ENCODE measurements around the gene GRK1.
A peak's percentile ranks its signal among the peaks of the same experiment; 100 is the strongest.
"Not testable (repeated sequence)": the region's sequence is repeated elsewhere in the genome, so short reads cannot be mapped to it uniquely, and the experiment has no call there.

Gene GRK1

GRCh38 chr13:113745500-113746142, 78.6 kb downstream of the GRK1 start:
- not testable (repeated sequence) for DNase-seq

- DNase-seq: no peak
Measured at GRCh38 chr13:113746143-113746525, 79.1 kb downstream of the GRK1 start.

- DNase-seq: no peak
Measured at GRCh38 chr13:113746671-113747070, 79.7 kb downstream of the GRK1 start.

- DNase-seq: no peak
Measured at GRCh38 chr13:113747291-113747833, 80.3 kb downstream of the GRK1 start.

DNA sequence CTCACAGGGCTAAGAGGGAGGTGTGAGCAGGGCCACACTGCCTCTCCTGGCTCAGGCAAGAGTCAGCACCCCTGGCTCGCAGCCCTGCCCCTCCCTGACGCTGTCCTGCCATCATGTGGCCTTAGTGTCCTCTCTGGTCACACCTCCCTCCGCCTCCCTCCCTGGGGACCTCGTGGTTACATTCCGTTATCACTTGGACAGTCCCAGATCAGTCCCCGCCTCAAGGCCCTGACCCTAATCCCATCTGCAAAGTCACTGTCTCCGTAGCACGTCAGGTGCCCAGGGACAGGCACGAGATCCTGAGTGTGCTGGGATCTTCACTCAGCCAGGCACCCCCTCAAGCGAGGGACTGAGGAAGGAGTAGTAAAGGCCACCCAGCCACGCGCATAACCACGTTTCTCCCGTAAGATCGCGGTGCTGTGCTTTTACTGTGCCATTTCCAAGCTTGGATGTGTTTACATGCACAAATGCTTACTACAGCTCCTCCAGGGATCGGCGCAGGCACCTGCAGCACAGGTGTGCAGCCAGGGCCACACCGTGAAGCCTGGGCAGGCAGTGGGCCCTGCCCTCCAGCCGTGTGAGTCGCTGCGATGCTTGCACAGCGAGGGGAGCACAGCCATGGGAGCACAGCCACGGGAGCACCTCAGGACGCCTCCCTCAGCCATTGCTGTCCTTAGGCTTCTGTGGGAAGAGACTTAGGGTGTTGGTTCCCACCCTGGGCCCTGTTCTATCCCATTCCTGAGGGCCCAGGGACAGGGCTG, 81.3 kb downstream of the GRK1 start:
- DNase-seq: no peak

DNA sequence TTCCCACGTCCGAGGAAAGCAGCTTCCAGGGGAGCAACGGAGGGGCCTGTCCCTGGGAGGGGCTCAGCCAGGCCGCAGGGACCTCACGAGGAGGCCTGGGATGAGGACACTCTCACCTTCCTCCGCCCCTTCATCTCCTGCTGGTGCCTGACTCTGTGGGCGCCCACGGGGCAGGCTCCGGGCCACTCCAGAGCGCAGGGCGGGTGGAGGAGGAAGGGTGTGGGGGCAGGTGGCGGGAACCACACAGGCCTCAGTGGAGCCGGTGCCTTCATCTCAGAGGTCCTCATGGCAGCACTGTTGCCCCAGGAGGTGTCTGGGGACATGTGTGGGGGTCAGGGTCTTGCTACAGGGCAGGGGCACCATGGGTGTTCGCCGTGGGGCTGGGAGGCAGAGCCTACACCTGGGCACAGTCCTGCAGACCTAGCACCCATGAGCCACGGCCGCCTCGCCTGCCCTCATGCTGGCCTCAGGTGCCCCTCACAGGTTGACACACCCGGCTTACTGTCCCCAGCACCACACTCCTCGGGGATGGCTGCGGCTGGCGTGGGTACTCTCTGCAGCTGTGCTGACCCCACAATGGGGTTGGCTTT, 81.9 kb downstream of the GRK1 start:
- DNase-seq: no peak

DNA sequence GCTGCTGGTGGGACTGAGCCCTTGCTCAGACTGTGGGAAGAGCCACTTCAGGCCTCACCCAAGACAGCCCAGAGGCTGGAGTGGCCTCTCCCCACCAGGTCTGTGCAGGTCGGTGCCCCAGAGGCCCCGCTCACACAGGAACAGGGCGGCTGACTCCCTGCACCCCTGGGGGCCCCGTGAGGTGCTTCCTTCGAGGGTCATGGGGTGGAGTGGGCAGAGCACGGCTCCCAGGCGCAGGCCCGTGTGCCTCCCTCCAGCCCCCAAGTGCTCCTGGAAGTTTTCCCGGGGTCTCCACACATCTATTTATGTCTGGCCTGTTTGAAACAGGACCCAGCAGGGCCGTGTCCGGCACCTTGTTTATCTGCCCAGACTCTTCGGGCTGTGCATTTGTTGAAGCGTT, 82.5 kb downstream of the GRK1 start:
- no peak for DNase-seq

DNA sequence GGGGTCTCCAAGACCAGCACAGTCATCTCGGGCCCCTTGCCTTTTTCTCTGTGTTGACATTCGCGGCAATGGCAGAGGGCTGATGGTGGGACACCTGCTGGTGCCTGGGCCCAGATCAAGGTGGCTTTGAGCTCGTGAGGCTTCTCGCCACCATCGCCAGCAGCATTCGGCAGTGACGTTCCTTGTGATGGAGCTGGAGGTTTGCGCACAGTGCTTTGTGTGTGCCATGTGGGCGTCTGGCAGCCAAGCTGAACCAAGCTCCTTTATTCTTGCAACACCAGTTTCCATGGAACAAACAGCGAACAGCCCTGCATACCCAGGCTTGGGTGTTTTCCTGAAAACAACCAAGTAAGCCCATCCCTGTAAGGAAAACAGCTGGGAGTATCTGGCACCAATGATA, 82.9 kb downstream of the GRK1 start:
- no peak for DNase-seq

GRCh38 chr13:113750554-113751399, 83.8 kb downstream of the GRK1 start:
- no peak for DNase-seq

- no peak for DNase-seq
Measured at GRCh38 chr13:113751491-113751890, 84.5 kb downstream of the GRK1 start.

GRCh38 chr13:113752211-113752986, 85.4 kb downstream of the GRK1 start:
- DNase-seq: not testable (repeated sequence)

DNA sequence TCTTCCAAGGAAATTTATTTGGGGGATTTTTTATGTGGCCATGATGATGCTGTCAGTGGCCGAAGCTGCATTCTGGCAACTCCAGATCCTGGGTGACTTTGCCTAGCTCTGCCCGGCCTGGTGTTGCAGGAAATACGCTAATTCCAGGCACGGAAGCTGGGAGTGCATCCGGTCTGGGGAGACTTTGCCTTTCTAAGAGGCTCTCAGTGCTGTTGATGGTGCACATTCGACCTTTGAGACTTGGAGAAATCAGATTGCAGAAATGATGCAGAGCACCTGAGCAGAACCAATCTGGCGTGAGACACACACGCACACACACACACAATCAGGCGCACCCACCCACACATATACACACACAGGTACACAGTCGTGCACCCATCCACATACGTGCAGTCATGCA, 86.2 kb downstream of the GRK1 start:
- DNase-seq: no peak

- no peak for DNase-seq
Measured at GRCh38 chr13:113754242-113754641, 87.2 kb downstream of the GRK1 start.

- DNase-seq: no peak
Measured at GRCh38 chr13:113754691-113755090, 87.7 kb downstream of the GRK1 start.

- no peak for DNase-seq
Measured at GRCh38 chr13:113756441-113757097, 89.5 kb downstream of the GRK1 start.

DNA sequence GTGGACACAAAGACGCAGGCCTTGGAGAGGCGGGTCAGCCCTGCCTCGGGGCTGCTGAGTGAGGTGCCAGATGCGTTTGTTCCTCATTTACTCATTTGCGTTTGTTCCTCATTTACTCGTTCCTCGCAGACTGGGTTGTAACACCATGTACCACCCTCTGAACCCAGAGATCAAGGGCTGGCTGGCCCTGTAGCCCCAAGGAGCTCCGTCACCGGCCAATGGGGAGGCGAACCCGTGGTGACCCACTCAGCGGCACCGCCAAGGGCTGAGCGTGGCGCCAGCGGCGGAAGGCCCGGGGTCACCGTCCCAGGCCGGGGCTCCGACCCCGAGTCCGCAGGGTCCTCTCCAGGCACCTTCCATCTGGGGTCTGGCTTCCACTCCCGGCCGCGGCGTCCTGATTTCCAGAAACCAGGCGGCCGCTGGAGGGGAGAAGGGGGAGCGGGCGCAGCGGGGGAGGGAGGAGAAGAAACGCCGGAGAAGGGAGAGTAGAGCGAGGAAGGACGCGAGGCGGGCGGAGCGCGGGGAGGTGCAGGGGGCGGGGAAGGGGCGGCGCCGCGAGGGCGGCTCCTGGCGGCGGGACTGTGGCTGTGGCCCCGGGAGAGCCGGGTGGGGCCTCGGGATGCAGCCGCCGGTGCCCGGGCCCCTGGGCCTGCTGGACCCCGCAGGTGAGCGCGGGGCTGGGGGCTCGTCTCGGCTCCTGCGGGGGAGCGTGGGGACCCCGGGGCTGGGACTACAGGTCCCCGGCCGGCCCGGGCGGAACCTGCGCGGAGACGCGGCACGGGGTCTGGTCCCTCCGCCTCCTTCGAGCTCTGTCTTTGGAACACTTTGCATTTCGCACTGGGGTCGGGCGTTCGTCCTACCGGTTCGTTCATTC, 91.9 kb downstream of the GRK1 start, which contains the start of gene TMEM255B:
TSS of gene TMEM255B (plus strand) at position 576 of the 874 bp plus-strand sequence. CDS start at position 620, 44 bp downstream.
- peak; percentile 47 for DNase-seq

DNA sequence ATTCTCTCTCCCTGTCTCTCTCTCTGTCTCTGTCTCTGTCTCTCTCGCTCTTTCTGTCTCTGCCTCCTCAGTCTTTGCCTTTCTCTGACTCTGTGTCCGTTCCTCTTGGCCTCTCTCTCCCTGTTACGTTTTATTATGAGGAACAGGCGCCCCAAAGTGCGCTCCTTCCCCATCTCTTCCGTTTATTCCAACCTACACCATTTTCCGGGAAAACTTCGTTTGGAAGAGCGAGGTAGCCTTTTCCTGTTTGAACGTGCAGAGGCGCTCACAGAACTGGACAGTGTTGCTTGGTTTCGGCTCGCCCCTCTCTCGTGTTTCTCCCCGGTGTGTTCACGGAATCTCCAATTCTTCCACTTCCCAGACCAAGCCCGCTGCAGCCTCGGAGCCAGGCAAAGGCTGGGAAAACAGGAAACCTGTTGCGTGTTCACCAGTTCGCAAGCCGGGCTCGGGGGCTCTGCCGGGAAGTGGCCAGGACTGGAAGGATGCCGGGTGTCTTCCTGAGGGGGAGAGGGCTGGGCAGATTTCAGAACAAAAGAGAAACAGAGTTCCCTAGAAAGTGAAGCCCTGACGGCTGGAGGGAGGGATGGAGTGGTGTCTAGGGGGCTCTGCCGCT, 92.6 kb downstream of the GRK1 start:
- DNase-seq: peak; percentile 31

DNA sequence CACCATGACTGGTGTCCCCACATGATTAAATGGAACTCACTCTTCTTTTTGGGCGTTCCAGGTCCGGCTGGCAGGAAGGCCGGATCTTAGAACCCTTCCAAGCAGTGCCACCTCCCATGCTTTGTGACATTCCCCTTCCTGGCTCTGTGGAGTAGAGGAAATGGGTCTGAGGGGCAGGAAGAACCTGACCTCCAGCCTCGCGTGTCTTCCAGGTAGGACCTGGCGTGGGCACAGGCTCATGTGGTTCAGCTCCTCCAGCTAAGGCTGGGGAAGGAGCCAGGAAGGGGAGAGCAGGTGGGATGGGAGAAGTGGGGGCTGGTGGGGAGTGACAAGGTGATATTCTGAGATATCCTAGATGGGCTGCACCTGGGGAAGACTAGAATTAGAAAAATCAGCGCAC, 94.1 kb downstream of the GRK1 start:
- no peak for DNase-seq

DNA sequence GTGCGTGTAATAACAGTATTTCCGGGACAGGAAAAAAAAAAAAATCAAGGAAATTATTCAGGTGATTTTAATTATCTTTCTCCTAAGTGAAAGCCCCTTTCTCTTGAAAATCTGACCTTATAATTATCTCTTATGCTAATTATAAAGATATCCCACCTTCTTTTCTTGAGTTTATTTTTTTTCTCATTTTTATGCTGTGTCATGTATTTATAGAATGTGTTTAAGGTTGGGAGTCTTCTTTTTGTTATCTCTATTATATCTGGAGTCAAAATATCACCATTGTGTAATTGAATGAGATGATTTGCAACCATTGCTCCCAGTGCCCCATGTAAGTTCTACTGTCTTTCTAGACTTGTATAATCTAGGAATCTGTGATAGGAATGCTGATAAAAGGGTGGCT, 95.1 kb downstream of the GRK1 start:
- no peak for DNase-seq

- no peak for DNase-seq
Measured at GRCh38 chr13:113762538-113762937, 95.5 kb downstream of the GRK1 start.
